Stimulated activated CD4-positive, alpha-beta T cell treated with anti-CD3 and anti-CD28 coated beads, Interleukin-1b, Interleukin-23, amount 100 ng/mL, for 24 hours (primary cell): ENCODE measurements around the gene ABCG1.

Experiments used
- DNase-seq, 4 experiments: peaks; one replicate each; pipeline ENCODE4 v3.0.0-alpha.2; 2020; ENCODE audit warnings: low read depth in 4 of 4, low spot score in 1 of 4

ABCG1 gene

GRCh38 chr21:42266971-42267556, 48.1 kb downstream of the ABCG1 start:
- no peak for DNase-seq

GRCh38 chr21:42269386-42269785, 50.4 kb downstream of the ABCG1 start:
- DNase-seq, result no peak

- DNase-seq, result no peak
Observed at GRCh38 chr21:42271065-42271464, 52.1 kb downstream of the ABCG1 start.

- no peak for DNase-seq
Observed at GRCh38 chr21:42272109-42272962, 53.4 kb downstream of the ABCG1 start.

- DNase-seq, result no peak
Observed at GRCh38 chr21:42272984-42273600, 54.2 kb downstream of the ABCG1 start.

GRCh38 chr21:42276076-42276475, 57.1 kb downstream of the ABCG1 start:
- no peak for DNase-seq

GRCh38 chr21:42276526-42277154, 57.7 kb downstream of the ABCG1 start:
- DNase-seq, result no peak

- no peak for DNase-seq
Observed at GRCh38 chr21:42277593-42277992, 58.7 kb downstream of the ABCG1 start.

GRCh38 chr21:42278451-42279149, 59.7 kb downstream of the ABCG1 start:
- no peak for DNase-seq

- DNase-seq, result no peak
Observed at GRCh38 chr21:42279341-42279871, 60.5 kb downstream of the ABCG1 start.

GRCh38 chr21:42279888-42280287, 60.9 kb downstream of the ABCG1 start:
- DNase-seq, result no peak

- DNase-seq, result no peak
Observed at GRCh38 chr21:42280356-42281180, 61.6 kb downstream of the ABCG1 start.

GRCh38 chr21:42281181-42281680, 62.3 kb downstream of the ABCG1 start:
- no peak for DNase-seq

GRCh38 chr21:42282021-42282420, 63.1 kb downstream of the ABCG1 start:
- no peak for DNase-seq

GRCh38 chr21:42282715-42283114, 63.8 kb downstream of the ABCG1 start:
- no peak for DNase-seq

GRCh38 chr21:42285569-42286245, 66.8 kb downstream of the ABCG1 start:
- DNase-seq, result no peak

GRCh38 chr21:42286416-42286815, 67.5 kb downstream of the ABCG1 start:
- no peak for DNase-seq

- DNase-seq, result no peak
Observed at GRCh38 chr21:42287193-42288083, 68.5 kb downstream of the ABCG1 start.
